Esophagus muscularis mucosa (tissue), 3 donors: Measurements from ENCODE around the gene ARHGAP6.

Source experiments
- CTCF ChIP-seq, 3 experiments: fragments of 200-600 bp in 2 of 3; fragments of 450-650 bp in 1 of 3; sonication (generic) in 2 of 3; IDR thresholded peaks; one replicate each; pipeline ENCODE4 v1.5.1; 2017 to 2019; ENCODE audit warnings: antibody characterized with exemption in 3 of 3, mild to moderate bottlenecking in 2 of 3, moderate library complexity in 1 of 3
- POLR2A ChIP-seq: fragments of 450-650 bp; IDR thresholded peaks from one replicate; pipeline ENCODE4 v1.6.1; 2017; ENCODE audit warnings: antibody characterized with exemption, moderate library complexity, mild to moderate bottlenecking, low read depth
- POLR2AphosphoS5 ChIP-seq, 2 donors: sonication (generic); formaldehyde crosslinking; IDR thresholded peaks; one replicate each; pipeline ENCODE4 v1.6.1; 2017; ENCODE audit warnings: antibody characterized with exemption in 2 of 2

- TF ChIP-seq CTCF (IDR thresholded peaks at IDR 0.05) (no peak), POLR2A (no peak), POLR2AphosphoS5 (IDR thresholded peaks at IDR 0.05) (no peak)
Observed at GRCh38 chrX:11180571-11180970, 485.1 kb downstream of the ARHGAP6 start.
